HL-60 (cell line): Measurements from ENCODE around the gene KCNH5.

ENCODE experiments used
- GABPA ChIP-seq: IDR thresholded peaks from 2 replicates; pipeline ENCODE4 v1.6.1; 2012; ENCODE audit warnings: low read depth
- POLR2AphosphoS5 ChIP-seq: IDR thresholded peaks from 2 replicates; pipeline ENCODE4 v1.6.1; 2012; ENCODE audit warnings: low read depth
- SPI1 ChIP-seq: IDR thresholded peaks from 2 replicates; pipeline ENCODE4 v1.6.1; 2012; ENCODE audit warnings: low read depth, mild to moderate bottlenecking, borderline replicate concordance
- TF ChIP-seq, protein P1 (sequence below): IDR thresholded peaks from one replicate; pipeline ENCODE4 v1.5.1; 2011; ENCODE audit warnings: low read length, control low read depth, inconsistent platforms; ENCODE audit not compliant: insufficient read depth

- TF ChIP-seq, protein P1, sequence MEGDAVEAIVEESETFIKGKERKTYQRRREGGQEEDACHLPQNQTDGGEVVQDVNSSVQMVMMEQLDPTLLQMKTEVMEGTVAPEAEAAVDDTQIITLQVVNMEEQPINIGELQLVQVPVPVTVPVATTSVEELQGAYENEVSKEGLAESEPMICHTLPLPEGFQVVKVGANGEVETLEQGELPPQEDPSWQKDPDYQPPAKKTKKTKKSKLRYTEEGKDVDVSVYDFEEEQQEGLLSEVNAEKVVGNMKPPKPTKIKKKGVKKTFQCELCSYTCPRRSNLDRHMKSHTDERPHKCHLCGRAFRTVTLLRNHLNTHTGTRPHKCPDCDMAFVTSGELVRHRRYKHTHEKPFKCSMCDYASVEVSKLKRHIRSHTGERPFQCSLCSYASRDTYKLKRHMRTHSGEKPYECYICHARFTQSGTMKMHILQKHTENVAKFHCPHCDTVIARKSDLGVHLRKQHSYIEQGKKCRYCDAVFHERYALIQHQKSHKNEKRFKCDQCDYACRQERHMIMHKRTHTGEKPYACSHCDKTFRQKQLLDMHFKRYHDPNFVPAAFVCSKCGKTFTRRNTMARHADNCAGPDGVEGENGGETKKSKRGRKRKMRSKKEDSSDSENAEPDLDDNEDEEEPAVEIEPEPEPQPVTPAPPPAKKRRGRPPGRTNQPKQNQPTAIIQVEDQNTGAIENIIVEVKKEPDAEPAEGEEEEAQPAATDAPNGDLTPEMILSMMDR = no peak
- TF ChIP-seq POLR2AphosphoS5 = no peak
- TF ChIP-seq GABPA = no peak
- TF ChIP-seq SPI1 = no peak
Measured at GRCh38 chr14:63045612-63046320, 508 bp upstream of the KCNH5 start.
